H7 (cell line): Measurements from ENCODE around the gene C9orf50. TPM values are rescaled to one million over a fixed set of nuclear protein-coding genes. Genes with fewer than 3 reads are reported as not detected.

Experiments used
- DNase-seq: peaks from one replicate; pipeline ENCODE4 v3.0.0; 2012
- H3K27me3 ChIP-seq: 2 replicates; pipeline ENCODE4 v1.6.0; 2011; ENCODE audit warnings: mild to moderate bottlenecking, low read length; ENCODE audit not compliant: control insufficient read depth, insufficient read depth
- H3K36me3 ChIP-seq: replicated peaks from 2 replicates; pipeline ENCODE4 v1.5.1; 2011; ENCODE audit warnings: low read length; ENCODE audit not compliant: control insufficient read depth, insufficient read depth
- H3K4me3 ChIP-seq: 2 replicates; pipeline ENCODE4 v1.5.1; 2011; ENCODE audit warnings: low read depth, mild to moderate bottlenecking, control low read depth, low read length, moderate library complexity; ENCODE audit not compliant: insufficient read depth
- total RNA-seq: library from RNA; depleted of rRNA; stranded (reverse); fragments of >200 nt; shearing (Covaris generic); gene quantifications from 2 replicates; pipeline ENCODE4 v1.2.3, GENCODE V29; 2014

C9orf50 gene
- total RNA-seq, 1 experiment from 2014 or later: not detected

- Histone ChIP-seq H3K36me3 (peaks cover 11% of the 10 kb centered on the region), H3K27me3 (no peaks in the 10 kb centered on the region), H3K4me3 (no peak overlapping the region)
- DNase-seq: no peak
These were observed 8.4 kb upstream of the C9orf50 start for GRCh38 chr9:129629251-129629820.

GRCh38 chr9:129628709-129629108, 7.8 kb upstream of the C9orf50 start:
- no peak overlapping the region for H3K4me3 ChIP-seq
- no peaks in the 10 kb centered on the region for H3K27me3 ChIP-seq
- peaks cover 9% of the 10 kb centered on the region for H3K36me3 ChIP-seq
- no peak for DNase-seq

- DNase-seq: no peak
These were observed 6.9 kb upstream of the C9orf50 start for GRCh38 chr9:129627556-129628440.

GRCh38 chr9:129626625-129627284, 5.9 kb upstream of the C9orf50 start:
- DNase-seq: peak; percentile 58

More at GRCh38 chr9:129627556-129628440, 6.9 kb upstream of the C9orf50 start:
- Histone ChIP-seq H3K4me3 (no peak overlapping the region; the same call in 1 of the 2 replicates), H3K27me3 (no peaks in the 10 kb centered on the region), H3K36me3 (peaks cover 5% of the 10 kb centered on the region)

GRCh38 chr9:129626079-129626624, 5.3 kb upstream of the C9orf50 start, which contains the start of gene NTMT1:
TSS of gene NTMT1 (plus strand) at chr9:129626163. CDS start at chr9:129632704, 6,541 bp downstream.
- peaks cover 6% of the 10 kb centered on the region for H3K27me3 ChIP-seq
- peak; percentile 96 for DNase-seq
- H3K36me3 ChIP-seq: peaks cover 3% of the 10 kb centered on the region; the same call in 1 of the 2 replicates
- H3K4me3 ChIP-seq: peak within 1 kb of the TSS; percentile 93

More at GRCh38 chr9:129626625-129627284, 5.9 kb upstream of the C9orf50 start:
- Histone ChIP-seq H3K36me3 (peaks cover 3% of the 10 kb centered on the region), H3K27me3 (no peaks in the 10 kb centered on the region), H3K4me3 (peak overlapping the region; percentile 93)

- peaks cover 17% of the 10 kb centered on the region for H3K27me3 ChIP-seq
- no peak for DNase-seq
- H3K36me3 ChIP-seq: peaks cover 3% of the 10 kb centered on the region; the same call in 1 of the 2 replicates
- peak overlapping the region; percentile 93; the same call in 1 of the 2 replicates for H3K4me3 ChIP-seq
These were observed 4.0 kb upstream of the C9orf50 start for GRCh38 chr9:129624947-129625346.

GRCh38 chr9:129624168-129624759, 3.4 kb upstream of the C9orf50 start:
- Histone ChIP-seq H3K27me3 (peaks cover 24% of the 10 kb centered on the region), H3K4me3 (no peak overlapping the region), H3K36me3 (peaks cover 3% of the 10 kb centered on the region; the same call in 1 of the 2 replicates)
- DNase-seq: peak; percentile 91

- H3K36me3 ChIP-seq: peaks cover 3% of the 10 kb centered on the region; the same call in 1 of the 2 replicates
- no peak overlapping the region for H3K4me3 ChIP-seq
- peaks cover 26% of the 10 kb centered on the region for H3K27me3 ChIP-seq
- DNase-seq: no peak
These were observed 2.4 kb upstream of the C9orf50 start for GRCh38 chr9:129623331-129623730.

- Histone ChIP-seq H3K27me3 (peaks cover 26% of the 10 kb centered on the region), H3K4me3 (peak overlapping the region; percentile 49), H3K36me3 (no peaks in the 10 kb centered on the region)
- DNase-seq: peak; percentile 86
These were observed 873 bp downstream of the C9orf50 start for GRCh38 chr9:129619787-129620668.

GRCh38 chr9:129617167-129617566, 3.7 kb downstream of the C9orf50 start:
- DNase-seq: peak; percentile 80
- H3K4me3 ChIP-seq: no peak overlapping the region
- H3K27me3 ChIP-seq: peaks cover 26% of the 10 kb centered on the region
- H3K36me3 ChIP-seq: no peaks in the 10 kb centered on the region

- no peak overlapping the region for H3K4me3 ChIP-seq
- peaks cover 16% of the 10 kb centered on the region for H3K27me3 ChIP-seq
- DNase-seq: peak; percentile 39
- H3K36me3 ChIP-seq: no peaks in the 10 kb centered on the region
These were observed 5.3 kb downstream of the C9orf50 start for GRCh38 chr9:129615407-129616285.

- DNase-seq: no peak
- H3K4me3 ChIP-seq: no peak overlapping the region
- peaks cover 10% of the 10 kb centered on the region for H3K27me3 ChIP-seq
- H3K36me3 ChIP-seq: no peaks in the 10 kb centered on the region
These were observed 6.0 kb downstream of the C9orf50 start for GRCh38 chr9:129614932-129615331.
